Measurements from ENCODE around the gene PRRT4.

DNA sequence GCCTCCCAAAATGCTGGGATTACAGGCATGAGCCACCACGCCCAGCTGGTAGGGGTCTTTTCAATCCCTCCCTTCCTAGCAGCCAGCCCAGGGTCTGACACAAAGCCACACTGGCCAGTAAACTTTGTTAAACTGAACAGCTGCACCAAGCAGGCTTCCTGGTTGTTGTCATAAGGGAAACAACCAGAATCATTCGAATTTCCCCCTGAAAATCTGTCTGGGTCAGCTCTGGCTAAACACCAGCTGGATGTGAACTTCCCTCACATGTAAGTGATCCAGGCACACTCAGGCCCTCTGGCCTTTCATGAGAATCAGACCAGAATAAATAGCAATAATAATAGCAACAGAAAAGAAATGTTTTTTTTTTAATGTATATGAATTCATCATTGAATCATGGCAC, 40.9 kb upstream of the PRRT4 start:
- TF ChIP-seq ESRRG (CRISPR knock-in tag; IDR thresholded peaks at IDR 0.05): no peak
- no peak for TF ChIP-seq PPARA (CRISPR knock-in tag; IDR thresholded peaks at IDR 0.05; ENCODE audit: borderline replicate concordance)
- TF ChIP-seq TCF4 (CRISPR knock-in tag; IDR thresholded peaks at IDR 0.05; ENCODE audit: borderline replicate concordance): no peak
- TF ChIP-seq RARB (CRISPR knock-in tag; IDR thresholded peaks at IDR 0.05): no peak
- TF ChIP-seq ZC3H10 (CRISPR knock-in tag; IDR thresholded peaks at IDR 0.05): no peak
- no peak for TF ChIP-seq SNAI2 (CRISPR knock-in tag; IDR thresholded peaks at IDR 0.05)
- TF ChIP-seq ZNF8 (CRISPR knock-in tag; IDR thresholded peaks at IDR 0.05): no peak
- no peak for TF ChIP-seq ZNF70 (CRISPR knock-in tag; IDR thresholded peaks at IDR 0.05)

All from SK-N-SH treated with all-trans-retinoic acid at 6 μM for 48 hours (cell line).